ENCODE results near the gene STIMATE. TPM values are rescaled to one million over a fixed set of nuclear protein-coding genes. Genes with fewer than 3 reads are reported as not detected.

Gene STIMATE
- 3.6 and 15.5 TPM in 2 replicates for total RNA-seq (2014; rRNA removed; shearing (Covaris generic))

DNA sequence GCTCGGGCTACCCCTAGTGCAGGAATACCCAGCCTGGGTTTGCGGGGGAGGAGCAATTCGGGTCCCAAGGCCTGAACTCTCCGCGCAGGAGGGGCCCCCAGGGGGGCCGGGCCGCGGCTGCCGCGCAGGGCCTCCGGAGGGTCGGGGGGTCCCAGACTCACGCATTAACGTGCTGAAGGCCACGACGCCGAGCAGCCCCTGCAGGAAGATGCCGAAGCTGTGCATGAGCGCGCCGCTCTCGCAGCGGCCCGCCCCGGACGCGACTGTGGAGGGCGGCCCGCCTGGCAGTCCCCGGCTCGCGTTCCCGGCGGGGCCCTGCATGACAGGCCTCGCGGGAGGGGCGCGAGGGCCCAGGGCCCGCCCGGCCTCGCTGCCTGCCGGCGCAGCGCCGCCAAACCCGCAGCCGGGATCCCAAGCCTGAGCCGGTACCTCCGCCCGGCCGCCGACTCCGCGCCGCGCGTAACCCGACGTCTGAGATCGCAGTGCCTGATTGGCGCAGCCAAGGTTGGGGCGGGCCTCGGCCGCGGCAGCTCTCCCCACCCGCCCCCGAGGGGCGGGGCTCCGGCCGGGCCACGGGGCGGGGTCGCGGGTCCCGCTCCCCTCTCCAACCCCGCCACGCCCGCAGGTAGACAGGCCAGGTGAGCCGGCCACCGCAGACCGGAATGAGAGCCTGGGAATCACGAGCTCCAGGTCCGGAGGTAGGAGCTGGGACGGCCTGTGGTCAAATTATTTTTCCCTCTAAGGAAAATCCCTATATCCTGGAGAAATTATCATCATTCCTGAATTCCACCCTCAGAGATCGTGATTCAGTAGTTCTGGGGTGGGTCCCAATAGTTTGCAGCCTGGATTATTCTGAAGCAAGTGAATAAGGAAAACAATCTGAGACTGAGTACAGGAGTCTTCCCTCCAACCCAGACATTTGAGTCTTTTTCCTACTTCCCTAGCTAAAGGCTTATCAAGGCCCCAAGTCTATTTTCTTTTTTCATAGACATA lies at the start of gene STIMATE:
Gene STIMATE (minus strand): TSS at position 419 of the 993 bp plus-strand sequence. CDS start 98 bp downstream, at position 321.
- peak; percentile 70 for DNase-seq (ENCODE audit: low read depth)

DNA sequence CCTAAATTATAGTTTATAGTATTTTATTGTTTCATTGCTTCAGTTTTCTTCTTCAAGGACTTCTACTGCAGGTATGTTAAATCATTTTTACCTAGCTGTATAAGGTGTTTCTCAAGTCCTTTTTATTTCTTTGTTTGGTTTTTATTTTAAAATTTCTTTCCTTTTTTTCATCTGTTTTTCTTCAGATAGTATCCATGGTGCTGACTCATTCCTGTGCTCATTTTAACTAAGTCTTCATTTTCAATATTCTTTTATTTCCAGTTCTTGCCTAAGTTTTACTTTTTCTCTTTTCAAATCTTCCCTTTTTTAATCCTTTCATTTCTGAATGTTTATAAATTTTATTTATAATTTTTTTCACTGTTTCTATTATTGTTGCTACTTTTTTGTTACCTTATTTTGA lies 42.3 kb upstream of the STIMATE start:
- no peak for DNase-seq (ENCODE audit: low read depth)

DNA sequence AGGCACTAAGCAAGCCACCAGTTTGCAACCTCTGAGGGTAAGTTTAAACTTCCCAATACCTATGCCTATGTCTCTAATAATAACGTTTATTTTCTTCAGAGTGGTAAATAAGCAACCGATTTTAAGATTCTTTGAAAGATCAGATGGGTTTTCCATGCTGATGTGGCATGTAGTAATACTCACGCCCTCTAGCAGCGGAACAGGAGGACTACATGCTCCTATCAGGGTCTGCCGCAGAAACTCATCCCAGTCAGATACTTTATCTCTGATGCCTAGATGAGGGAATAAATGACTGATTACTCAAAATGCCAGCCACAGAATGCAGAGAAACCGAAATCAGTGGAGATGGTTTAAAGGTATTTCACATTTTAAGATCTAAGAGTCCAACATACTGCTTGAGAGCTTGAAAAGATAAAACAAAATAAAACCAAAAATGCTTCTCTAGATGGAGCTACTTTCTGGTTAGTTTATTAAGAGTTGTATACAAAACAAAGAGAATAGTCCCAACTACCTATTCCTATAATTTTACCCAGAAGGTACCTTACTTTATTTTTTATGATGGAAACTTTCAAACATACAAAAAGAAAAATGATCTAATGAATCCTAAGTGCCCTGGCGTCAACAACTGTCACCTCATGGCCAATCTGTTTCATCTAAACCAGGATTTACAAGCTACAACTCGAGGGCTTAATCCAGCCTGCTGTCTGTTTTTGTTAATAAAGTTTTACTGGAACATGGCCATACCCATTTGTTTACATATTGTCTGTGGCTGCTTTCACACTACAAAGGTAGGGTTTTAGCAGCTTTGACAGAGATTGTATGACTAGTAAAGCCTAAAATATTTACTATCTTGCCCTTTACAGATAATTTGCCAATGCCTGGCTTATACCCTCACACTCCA lies 37.5 kb upstream of the STIMATE start:
- DNase-seq (ENCODE audit: low read depth), result peak; percentile 44

DNA sequence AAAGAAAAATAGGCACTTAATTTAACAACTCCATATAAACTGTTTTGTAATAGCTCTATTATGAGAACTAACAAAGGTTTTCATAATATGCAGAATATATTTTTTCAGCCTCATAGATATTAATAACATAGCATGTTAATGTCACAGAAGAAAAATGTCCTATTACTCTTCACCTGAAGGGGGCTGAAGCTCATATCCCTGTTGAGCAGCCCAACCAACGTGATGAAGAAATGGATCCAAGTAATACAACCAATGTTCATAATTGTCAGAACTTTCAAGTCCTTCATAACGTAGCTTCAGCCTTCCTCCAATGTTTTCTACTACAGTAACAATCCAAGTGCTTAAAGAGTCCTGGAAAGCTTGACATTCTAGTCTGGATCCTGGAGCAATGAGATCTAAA lies 34.5 kb upstream of the STIMATE start:
- no peak for DNase-seq (ENCODE audit: low read depth)

DNA sequence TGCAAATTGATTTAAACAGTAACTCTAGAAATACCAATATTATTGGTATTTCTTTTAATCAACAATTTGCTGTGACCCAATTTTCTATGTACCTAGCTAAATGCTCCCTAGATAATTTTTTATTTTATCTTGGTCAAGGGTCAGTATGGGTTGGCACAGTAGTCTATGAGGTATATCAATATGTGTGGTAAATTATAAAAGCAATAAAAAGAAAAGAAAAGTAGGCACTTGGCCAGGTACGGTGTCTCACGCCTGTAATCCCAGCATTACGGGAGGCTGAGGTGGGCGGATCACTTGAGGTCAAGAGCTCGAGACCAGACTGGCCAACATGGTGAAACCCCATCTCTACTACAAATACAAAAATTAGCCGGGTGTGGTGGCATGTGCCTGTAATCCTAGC lies 34.0 kb upstream of the STIMATE start:
- DNase-seq (ENCODE audit: low read depth), result no peak

DNA sequence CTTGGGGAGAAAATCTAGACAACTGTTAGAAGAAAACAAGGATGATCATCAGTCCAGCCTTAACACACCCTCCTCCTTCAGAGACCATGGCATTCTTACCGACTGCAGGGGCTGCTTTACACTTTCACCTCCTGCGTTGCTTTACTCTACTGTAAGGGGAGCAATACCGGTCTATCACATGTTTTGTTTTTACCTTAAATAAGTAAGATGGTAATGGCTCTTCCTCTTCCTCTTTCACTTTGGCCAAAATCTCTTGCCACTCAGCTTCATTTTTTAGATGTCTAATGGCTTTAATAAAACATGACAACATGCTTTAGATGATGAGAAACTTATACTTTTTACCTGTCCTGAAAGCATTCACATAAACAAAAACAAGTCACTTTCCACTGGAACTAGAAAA lies 33.4 kb upstream of the STIMATE start:
- no peak for DNase-seq (ENCODE audit: low read depth)

DNA sequence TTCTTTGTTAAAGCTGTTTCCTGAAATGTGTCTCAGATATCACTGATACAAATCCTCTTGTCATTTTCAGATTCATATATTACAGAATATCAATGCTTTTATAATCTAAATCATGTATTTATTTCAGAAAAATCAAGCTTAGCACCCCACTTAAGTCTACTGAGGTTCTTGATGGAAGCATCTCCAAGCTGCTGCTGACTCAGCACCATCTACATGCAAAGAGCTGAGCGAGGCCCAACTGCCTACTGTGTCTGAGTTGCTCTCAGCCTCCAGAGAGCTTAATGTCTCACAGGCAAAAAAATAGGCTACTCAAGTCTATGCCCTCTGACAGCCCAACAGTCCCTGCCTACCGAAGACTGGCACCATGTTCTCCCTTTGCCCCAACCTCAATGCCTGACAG lies 29.2 kb upstream of the STIMATE start:
- no peak for DNase-seq (ENCODE audit: low read depth)

DNA sequence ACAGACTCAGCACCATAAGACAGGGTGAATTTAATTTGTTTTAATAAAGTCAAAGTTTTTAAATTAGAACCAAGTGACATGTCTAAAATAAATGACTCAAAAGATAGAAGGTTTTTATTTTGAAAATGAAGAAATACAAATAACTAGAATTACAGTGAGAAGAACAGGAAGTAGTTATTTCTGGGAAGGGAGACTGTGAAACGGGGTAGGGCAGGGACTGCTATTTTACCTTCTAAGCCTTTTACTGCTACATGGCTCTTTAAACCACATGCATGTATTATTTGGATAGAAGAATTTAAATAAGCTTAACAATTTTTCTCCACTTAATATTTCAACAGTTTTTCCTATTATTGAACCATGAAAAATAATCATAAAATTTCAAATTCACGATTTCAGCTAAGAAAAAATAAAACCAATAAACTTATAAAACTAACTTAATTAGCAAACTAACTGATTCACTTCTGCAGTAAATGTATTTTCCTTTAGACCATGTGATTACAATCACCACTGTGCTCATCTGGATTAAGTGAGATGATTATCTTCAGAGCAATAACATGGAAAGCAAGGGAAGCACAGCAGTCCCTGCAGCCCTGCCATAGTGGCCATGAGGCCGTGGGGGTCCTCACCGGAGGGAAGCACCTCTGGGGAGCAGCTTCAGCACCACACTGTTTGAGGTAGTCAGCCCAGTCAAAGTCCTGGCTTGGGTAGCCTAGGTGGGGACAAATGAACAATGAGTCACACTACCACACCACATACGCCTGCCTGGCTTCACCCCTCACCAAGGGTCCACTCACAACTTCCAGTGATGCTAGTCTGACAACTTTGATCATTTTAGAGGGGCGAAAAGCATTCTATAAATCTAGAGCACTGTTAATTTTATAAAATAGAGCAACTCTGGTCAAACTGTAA lies 28.3 kb upstream of the STIMATE start:
- DNase-seq (ENCODE audit: low read depth), result no peak

DNA sequence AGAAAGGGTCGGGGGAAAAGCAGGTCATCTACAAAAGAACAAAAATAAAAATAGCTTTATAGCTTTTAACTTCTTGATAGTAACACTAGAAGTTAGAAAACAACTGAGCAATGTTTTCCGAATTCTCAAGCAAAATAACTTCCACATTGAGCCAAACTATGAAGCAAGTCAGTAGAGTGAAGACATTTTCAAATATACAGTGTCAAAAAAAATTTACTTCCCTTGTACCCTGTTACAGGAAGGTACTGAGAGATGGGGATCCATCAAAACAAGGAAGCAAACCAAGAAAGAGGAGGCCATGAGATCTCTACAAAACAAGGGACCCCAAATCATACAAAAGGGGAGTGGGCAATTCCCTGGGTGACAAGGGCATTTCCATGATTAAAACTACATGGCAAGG lies 26.6 kb upstream of the STIMATE start:
- no peak for DNase-seq (ENCODE audit: low read depth)

DNA sequence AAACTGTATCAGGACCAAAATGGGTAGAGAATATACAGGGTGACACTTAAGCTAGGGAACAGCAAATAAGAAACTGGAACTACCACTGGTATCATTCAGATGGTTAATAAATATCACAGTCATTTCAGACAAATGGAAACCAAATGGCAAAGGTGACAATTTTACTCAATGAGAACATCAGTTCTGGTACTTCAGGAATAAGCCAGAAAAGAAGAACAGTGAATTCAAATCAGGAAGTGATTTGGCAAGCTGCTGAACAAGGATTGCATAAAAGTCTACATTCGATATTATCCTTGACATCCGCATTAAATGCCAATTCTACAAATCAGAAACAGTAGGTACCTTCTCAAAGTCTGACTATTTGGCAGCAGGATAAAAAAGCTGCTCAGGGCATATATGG lies 23.5 kb upstream of the STIMATE start:
- no peak for DNase-seq (ENCODE audit: low read depth)

DNA sequence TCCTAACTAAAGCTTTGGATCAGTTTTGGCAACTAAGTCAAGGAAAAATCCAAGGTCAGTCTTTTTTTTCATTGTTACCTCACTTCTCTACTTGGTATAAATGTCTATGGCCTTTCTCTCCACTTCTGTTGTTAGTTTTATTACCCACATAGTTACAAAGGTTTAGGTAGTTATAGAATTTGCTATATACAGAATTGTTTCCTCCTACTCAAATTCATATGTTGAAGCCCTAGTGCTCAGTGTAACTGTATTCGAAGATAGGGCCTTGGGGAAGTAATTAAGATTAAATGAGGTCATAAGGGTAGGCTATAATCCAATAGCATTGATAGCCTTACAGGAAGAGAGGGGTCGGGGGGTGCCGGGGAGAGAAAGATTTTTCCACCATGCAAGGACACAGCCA lies 19.7 kb upstream of the STIMATE start:
- no peak for DNase-seq (ENCODE audit: low read depth)

DNA sequence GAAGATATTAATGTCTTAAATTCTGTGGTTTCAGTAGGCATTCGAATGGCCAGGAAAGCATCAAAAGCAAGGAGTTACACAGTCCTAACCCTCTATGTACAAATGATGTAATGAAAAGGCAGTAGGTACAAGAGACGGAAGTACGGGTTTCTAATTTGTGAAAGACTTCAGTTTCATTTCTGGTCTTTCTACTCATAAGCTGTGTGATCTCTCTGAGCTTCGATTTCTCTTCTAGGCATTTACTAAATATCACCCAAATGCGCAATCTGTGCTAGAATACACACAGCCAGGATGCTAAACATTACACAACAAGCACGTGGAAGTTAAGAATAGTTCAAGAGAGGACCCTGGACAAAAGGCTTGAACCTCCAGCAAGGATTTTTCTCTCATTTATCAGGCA lies 17.9 kb upstream of the STIMATE start:
- DNase-seq (ENCODE audit: low read depth), result no peak

DNA sequence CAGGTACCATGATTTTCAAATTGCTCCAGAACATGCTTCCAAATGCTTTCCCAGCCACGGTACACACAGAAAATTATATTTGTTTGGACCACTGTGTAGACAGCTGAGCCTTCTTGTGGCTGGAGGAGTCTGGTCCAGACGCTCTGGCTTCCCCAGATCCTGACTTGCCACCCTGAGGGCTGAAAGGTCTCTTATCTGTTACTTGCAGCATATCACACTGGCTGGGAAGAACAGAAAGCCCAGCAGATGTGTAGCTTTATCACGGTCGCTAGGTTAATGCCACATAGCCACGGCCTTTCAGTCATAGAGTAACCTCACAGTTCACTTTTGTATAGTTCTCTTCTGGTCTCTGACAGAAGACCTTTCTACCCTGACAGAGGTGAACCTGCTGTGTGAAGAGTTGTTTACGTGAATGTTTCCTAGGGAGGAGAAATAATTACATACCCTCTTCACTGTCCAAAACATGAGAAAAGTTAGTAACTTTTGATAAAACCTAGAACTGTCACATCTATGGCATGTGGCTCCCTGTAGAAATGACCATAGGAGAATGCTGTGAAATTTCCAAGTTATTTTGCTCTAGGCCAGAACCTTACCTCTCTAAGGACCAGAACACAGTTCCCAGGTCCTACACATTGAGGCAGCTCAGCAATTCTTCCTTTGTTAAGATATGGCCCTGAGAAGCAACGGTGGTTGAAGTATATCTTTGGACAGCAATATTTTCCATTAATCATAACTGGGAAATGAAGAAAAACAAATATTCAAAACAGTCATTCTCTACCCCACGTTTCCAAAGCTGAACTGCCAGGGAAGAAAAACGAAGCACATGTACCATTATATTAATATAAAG lies 15.8 kb upstream of the STIMATE start:
- DNase-seq (ENCODE audit: low read depth), result no peak

DNA sequence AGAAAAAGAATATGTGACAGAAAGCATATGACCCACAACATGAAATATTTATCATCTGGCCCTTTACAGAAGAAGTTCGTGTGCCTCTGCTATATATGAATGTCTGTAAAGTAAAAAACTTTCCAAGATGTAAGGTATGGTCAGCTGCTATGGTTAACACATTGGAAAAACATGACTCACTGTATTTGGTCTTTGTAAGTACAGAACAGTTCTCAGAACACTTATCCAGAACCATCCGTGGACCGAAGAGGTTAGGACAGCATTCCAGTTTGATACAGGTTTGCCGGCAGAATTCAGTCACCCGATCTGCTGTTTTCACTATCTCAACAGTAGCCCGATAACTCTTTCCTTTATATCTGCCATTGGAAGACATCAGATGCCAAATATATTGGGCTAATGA lies 13.5 kb upstream of the STIMATE start:
- no peak for DNase-seq (ENCODE audit: low read depth)

DNA sequence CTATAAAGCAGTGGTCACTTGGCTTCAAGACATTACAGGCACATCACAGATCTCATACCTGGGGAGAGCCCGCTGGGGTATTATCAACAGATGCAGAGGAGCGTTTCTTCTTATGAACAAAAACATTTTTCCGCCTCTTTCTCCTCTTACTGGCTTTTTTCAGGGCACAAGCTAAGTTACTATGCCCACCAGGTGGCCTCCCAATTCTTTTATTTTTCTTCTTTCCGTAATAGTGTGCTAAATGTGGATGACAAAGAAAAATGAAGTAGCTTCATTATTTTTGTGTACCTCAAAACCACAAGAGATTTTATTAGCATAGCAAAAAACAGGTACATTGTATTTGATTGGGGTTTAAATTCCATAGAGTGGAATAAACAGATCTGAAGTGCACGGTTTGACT lies 10.1 kb upstream of the STIMATE start:
- DNase-seq (ENCODE audit: low read depth), result no peak

DNA sequence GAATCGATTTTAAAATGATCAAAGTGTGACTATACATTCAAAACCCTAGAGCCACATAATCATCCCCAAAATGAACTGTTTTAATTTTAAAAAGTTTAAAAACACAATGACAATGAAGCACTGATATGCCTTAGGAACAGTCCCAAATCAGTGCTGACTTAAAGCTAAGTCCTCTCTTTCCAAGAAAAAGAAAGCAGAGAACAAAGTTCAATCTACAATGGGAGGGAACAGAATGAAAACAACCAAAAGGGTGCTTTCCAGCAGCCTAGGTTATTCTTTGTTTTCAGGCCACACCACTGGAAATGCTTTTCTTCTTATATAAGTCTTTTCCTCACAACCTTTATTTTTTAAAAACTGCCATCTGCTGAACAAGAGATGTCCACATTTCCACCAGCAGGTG lies 7.2 kb upstream of the STIMATE start:
- DNase-seq (ENCODE audit: low read depth), result no peak

DNA sequence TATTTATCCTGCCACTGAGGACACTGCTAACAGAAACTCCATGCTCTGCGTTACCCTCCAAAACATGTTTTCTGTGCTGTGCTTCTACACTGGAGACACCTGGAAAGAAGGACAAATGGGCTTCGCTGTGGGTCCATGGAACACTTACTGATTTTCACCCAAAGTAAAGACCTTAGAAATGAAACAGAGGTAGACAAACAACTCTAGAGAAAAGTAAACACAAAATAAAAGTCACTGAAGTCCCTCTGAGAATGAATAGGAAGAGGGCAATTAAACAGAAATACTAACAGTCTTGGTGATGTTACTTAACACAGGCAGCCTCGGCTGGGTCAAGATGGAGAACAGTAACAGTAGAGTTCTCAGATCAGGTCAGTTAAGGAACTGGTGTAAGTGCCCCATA lies 6.7 kb upstream of the STIMATE start:
- DNase-seq (ENCODE audit: low read depth), result no peak

DNA sequence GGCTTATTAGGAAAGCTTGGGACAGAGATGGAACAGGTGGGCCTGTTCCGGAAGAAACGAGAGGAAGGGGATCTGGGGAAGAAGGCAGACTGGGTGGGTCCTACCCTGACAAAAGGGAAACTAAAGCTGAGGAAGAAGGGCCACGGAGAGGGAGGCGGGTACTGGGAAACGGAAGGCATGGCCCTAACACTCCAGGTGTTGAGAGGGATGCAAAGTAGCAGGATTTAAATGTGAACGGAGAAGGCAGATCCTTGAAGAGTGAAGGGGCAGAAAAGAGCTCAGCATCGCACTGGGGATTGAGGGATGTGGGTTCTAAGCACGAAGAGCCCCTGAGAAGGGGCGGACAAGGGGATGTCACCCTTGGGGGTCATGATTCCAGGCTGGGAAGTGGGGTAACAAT lies 735 bp downstream of the STIMATE start:
- peak; percentile 3 for DNase-seq (ENCODE audit: low read depth)

DNA sequence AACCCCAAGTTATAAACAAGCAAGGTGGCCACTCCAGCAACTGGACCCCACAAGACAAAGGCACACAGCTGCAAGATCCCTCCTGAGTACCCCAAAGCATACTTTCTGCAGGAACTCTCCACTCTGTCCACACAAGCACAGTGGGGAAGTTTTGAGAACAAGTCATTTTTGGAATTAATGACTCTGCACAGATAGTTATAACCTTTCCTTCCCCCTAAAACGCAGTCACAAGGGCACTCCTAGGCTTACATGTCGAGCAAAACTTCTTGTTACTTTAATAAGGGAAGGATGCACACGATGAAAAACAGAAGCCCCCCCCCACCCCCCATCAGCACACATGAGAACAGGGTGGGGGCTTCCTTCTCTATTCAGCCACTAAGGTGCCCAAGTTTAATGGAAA lies 1.2 kb downstream of the STIMATE start:
- no peak for DNase-seq (ENCODE audit: low read depth)

DNA sequence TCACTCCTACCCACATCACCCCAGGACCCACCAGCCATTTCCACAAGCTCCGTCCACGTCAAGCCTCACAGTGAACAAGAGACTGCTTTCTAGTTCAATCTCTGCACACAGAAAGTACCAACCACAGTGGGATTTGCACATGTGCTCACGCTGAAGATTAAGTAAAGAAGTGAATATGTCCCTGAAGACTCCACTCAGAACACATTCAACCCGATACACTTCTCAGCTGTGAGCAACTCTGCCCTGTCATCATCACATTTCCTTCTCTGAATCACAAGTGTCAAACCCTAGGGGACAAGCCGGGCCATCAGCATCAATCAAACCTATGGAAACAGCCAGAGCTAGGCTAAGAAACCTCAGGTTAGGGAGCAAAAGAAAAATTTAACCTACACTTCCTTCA lies 1.9 kb downstream of the STIMATE start:
- DNase-seq (ENCODE audit: low read depth), result no peak

DNA sequence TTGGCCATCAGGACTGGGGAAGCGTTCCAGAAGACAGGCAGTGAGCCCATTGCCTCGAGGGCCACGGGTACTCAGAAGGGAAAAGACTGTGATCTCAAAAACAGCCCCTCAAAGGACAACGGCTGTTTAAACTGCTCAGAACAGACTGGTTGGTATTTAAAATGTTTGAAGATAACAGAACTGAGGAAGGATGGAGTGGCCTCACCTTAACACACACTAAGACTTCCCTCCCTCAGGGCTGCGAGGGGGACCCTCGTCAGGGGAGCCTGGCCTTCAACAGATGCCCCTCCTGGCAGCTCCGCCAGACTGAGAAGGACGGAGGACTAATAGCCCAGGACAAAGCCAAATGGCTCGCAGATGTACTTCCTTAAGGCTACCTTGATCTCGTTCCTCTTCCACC lies 2.6 kb downstream of the STIMATE start:
- no peak for DNase-seq (ENCODE audit: low read depth)

All from M059J (cell line).